ENCODE data around the gene DLG5.

- TF ChIP-seq CTCF (IDR thresholded peaks at IDR 0.05) (no peak), POLR2A (IDR thresholded peaks at IDR 0.05) (no peak)
These were observed 72.4 kb downstream of the DLG5 start for GRCh38 chr10:77854115-77854514.

Data from Peyer's patch (tissue), 4 donors.